DOHH2 (cell line): ENCODE results near the gene HECW1.

ENCODE experiments used
- H3F3A ChIP-seq: fragments of 200-600 bp; sonication (generic), shearing (Covaris generic); 2 replicates; pipeline ENCODE4 v1.6.0; 2016; ENCODE audit warnings: antibody characterized with exemption, mild to moderate bottlenecking; ENCODE audit not compliant: control insufficient read depth, insufficient read depth
- H3K27ac ChIP-seq: fragments of 200-600 bp; sonication (generic); 2 replicates; pipeline ENCODE4 v1.5.1; 2014; ENCODE audit warnings: low read depth, mild to moderate bottlenecking, low read length, moderate library complexity
- H3K27me3 ChIP-seq: fragments of 200-600 bp; sonication (generic); 2 replicates; pipeline ENCODE4 v1.6.1; 2014; ENCODE audit warnings: mild to moderate bottlenecking, low read length, mixed read lengths; ENCODE audit not compliant: control insufficient read depth
- H3K36me3 ChIP-seq: fragments of 200-600 bp; sonication (generic); 2 replicates; pipeline ENCODE4 v1.6.1; 2014; ENCODE audit warnings: mild to moderate bottlenecking, low read length, moderate library complexity, mixed read lengths; ENCODE audit not compliant: control insufficient read depth
- H3K4me1 ChIP-seq: fragments of 200-600 bp; sonication (generic); 2 replicates; pipeline ENCODE4 v1.6.1; 2014; ENCODE audit warnings: mild to moderate bottlenecking, low read length, mixed read lengths; ENCODE audit not compliant: control insufficient read depth
- H3K4me2 ChIP-seq: fragments of 200-600 bp; sonication (generic); 2 replicates; pipeline ENCODE4 v1.6.0; 2014; ENCODE audit warnings: mild to moderate bottlenecking, low read length, moderate library complexity
- H3K4me3 ChIP-seq: fragments of 200-600 bp; sonication (generic); 2 replicates; pipeline ENCODE4 v1.5.1; 2014; ENCODE audit warnings: mild to moderate bottlenecking, low read length, mixed read lengths
- H3K79me2 ChIP-seq: fragments of 200-600 bp; sonication (generic); 2 replicates; pipeline ENCODE4 v1.6.1; 2014; ENCODE audit warnings: mild to moderate bottlenecking, low read length, mixed read lengths; ENCODE audit not compliant: control insufficient read depth
- H3K9me2 ChIP-seq: fragments of 200-600 bp; sonication (generic); replicated peaks from 2 replicates; pipeline ENCODE4 v1.6.1; 2014; ENCODE audit warnings: mild to moderate bottlenecking, low read length, mixed read lengths; ENCODE audit not compliant: control insufficient read depth
- H3K9me3 ChIP-seq: fragments of 200-600 bp; sonication (generic); 2 replicates; pipeline ENCODE4 v1.6.1; 2014; ENCODE audit warnings: antibody characterized with exemption, low read length, mixed read lengths; ENCODE audit not compliant: control insufficient read depth, insufficient read depth
- H4K20me1 ChIP-seq: fragments of 200-600 bp; sonication (generic); 2 replicates; pipeline ENCODE4 v1.6.0; 2014; ENCODE audit warnings: low read depth, mild to moderate bottlenecking, antibody characterized with exemption, low read length, moderate library complexity; ENCODE audit not compliant: control insufficient read depth, insufficient read depth
- EZH2phosphoT487 ChIP-seq: fragments of 200-600 bp; sonication (generic); IDR thresholded peaks from 2 replicates; pipeline ENCODE4 v1.6.1; 2017; ENCODE audit warnings: borderline replicate concordance, mild to moderate bottlenecking, antibody characterized with exemption, low read length, moderate library complexity, mixed read lengths
- TF ChIP-seq, protein P1 (sequence below): fragments of 200-600 bp; sonication (generic); IDR thresholded peaks from one replicate; pipeline ENCODE4 v1.5.1; 2014; ENCODE audit warnings: antibody characterized with exemption, mild to moderate bottlenecking, low read depth, low read length; ENCODE audit not compliant: poor library complexity, severe bottlenecking

HECW1 gene

DNA sequence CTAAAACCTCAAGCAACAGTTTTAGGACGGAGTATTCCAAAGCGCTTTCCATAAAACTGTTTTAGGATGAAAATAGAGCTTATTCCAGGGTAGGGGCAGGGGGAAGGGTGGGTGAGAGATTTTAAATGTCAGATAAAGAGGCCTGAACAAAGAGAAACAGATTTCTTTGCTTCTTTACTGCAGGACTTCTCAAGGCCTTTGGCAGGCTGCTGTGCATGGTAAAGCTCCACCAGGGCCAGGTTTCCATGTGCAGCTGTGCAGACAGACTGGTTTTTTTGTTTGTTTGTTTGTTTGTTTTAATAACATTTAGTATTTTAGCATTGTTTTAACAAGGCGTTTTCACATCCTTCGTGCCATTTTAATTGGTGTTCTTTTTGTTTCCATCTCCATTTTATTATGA, 26.3 kb downstream of the HECW1 start:
- Histone ChIP-seq H3K4me1 (no peaks in the 10 kb centered on the region), H3K27me3 (no peaks in the 10 kb centered on the region), H3K9me3 (no peaks in the 10 kb centered on the region), H3K36me3 (no peaks in the 10 kb centered on the region), H3K4me2 (no peak overlapping the region), H3K9me2 (no peaks in the 10 kb centered on the region), H3K4me3 (no peak overlapping the region), H4K20me1 (no peaks in the 10 kb centered on the region), H3K27ac (no peak overlapping the region), H3F3A (no peaks in the 10 kb centered on the region), H3K79me2 (no peaks in the 10 kb centered on the region)
- TF ChIP-seq EZH2phosphoT487: no peak
- TF ChIP-seq, protein P1, sequence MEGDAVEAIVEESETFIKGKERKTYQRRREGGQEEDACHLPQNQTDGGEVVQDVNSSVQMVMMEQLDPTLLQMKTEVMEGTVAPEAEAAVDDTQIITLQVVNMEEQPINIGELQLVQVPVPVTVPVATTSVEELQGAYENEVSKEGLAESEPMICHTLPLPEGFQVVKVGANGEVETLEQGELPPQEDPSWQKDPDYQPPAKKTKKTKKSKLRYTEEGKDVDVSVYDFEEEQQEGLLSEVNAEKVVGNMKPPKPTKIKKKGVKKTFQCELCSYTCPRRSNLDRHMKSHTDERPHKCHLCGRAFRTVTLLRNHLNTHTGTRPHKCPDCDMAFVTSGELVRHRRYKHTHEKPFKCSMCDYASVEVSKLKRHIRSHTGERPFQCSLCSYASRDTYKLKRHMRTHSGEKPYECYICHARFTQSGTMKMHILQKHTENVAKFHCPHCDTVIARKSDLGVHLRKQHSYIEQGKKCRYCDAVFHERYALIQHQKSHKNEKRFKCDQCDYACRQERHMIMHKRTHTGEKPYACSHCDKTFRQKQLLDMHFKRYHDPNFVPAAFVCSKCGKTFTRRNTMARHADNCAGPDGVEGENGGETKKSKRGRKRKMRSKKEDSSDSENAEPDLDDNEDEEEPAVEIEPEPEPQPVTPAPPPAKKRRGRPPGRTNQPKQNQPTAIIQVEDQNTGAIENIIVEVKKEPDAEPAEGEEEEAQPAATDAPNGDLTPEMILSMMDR: no peak

DNA sequence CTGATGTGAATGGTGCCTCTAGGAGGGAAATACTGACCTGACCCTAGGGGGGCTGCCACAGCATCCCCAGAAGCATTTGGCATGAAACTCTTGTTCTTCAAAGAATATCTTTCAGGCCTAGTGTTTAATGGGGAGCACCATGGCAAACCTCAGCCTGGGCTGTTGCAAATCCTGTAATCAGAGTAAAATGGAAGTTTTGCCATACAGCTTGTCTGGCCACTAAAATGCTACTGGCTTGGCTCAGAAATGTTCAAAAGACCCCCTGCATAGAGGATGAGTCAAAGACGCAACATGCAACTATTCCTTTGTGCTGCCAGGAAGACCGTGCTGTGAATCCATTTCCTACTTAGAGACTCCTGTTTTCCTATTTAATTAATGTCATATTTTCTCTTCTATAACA, 26.7 kb downstream of the HECW1 start:
- H3K9me3 ChIP-seq: no peaks in the 10 kb centered on the region
- no peaks in the 10 kb centered on the region for H3K79me2 ChIP-seq
- H3K27ac ChIP-seq: no peak overlapping the region
- H3K4me1 ChIP-seq: no peaks in the 10 kb centered on the region
- H4K20me1 ChIP-seq: no peaks in the 10 kb centered on the region
- H3F3A ChIP-seq: no peaks in the 10 kb centered on the region
- TF ChIP-seq, protein P1: no peak
- TF ChIP-seq EZH2phosphoT487: no peak
- no peaks in the 10 kb centered on the region for H3K27me3 ChIP-seq
- no peak overlapping the region for H3K4me2 ChIP-seq
- no peaks in the 10 kb centered on the region for H3K9me2 ChIP-seq
- no peaks in the 10 kb centered on the region for H3K36me3 ChIP-seq
- H3K4me3 ChIP-seq: no peak overlapping the region

DNA sequence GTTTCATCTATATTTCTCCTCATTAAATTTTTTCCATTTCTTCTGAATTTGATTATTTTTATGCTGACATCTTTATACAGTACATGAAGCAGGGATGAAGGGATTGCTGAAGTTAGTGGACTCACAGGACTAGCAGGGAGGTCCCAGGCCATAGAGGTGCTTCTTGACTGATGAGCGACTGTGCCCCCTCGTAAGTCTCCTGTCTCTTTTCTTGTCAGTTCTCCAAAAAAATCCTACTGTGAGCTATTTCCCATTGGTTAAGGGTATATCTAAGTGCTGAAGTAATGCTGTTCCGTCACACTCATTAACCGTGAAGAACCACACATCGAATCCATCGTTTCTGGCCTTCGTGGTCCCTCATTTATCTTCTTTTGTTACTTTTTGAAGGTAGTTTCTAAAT, 27.7 kb downstream of the HECW1 start:
- Histone ChIP-seq H3K36me3 (no peaks in the 10 kb centered on the region), H3K4me1 (no peaks in the 10 kb centered on the region), H3K4me2 (no peak overlapping the region), H3F3A (no peaks in the 10 kb centered on the region), H3K9me3 (no peaks in the 10 kb centered on the region), H3K4me3 (no peak overlapping the region), H3K27ac (no peak overlapping the region), H3K27me3 (no peaks in the 10 kb centered on the region), H4K20me1 (no peaks in the 10 kb centered on the region), H3K9me2 (no peaks in the 10 kb centered on the region), H3K79me2 (no peaks in the 10 kb centered on the region)
- TF ChIP-seq EZH2phosphoT487: no peak
- TF ChIP-seq, protein P1: no peak

DNA sequence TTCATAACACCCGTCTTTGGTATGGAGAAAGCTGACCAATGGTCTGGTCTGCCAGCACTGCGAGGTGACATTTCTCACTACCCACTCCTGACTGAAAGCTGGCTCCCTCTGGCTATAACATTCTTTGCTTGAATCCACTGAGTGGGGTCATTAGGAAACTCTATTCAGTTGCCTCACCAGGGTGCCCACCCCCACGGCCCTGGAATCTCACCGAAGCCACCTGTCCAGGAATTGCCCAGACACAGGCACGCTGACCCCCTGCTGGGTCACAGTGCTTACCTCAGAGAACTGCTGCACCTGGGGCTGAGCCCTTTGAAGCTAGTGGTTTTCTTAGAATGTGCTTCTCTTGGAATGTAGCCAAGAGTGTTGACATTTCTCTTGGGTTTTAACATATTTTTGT, 28.6 kb downstream of the HECW1 start:
- Histone ChIP-seq H3K9me3 (no peaks in the 10 kb centered on the region), H3K9me2 (no peaks in the 10 kb centered on the region), H3F3A (no peaks in the 10 kb centered on the region), H3K4me2 (no peak overlapping the region), H3K36me3 (no peaks in the 10 kb centered on the region), H3K27ac (no peak overlapping the region), H3K79me2 (no peaks in the 10 kb centered on the region), H4K20me1 (no peaks in the 10 kb centered on the region), H3K4me1 (no peaks in the 10 kb centered on the region), H3K27me3 (no peaks in the 10 kb centered on the region), H3K4me3 (no peak overlapping the region)
- TF ChIP-seq EZH2phosphoT487: no peak
- TF ChIP-seq, protein P1: no peak
